Adipocyte (in vitro differentiated cells): ENCODE data around the gene CDK4.
"Not testable (repeated sequence)": the region's sequence is repeated elsewhere in the genome, so short reads cannot be mapped to it uniquely, and the experiment has no call there.

ENCODE experiments used
- DNase-seq: peaks from one replicate; pipeline ENCODE4 v3.0.0-alpha.2; 2015; ENCODE audit warnings: low read depth
- H3K27me3 ChIP-seq: replicated peaks from 2 replicates; pipeline ENCODE4 v1.7.0; 2013; ENCODE audit warnings: mild to moderate bottlenecking, low read length, moderate library complexity; ENCODE audit not compliant: control insufficient read depth, insufficient read depth
- H3K36me3 ChIP-seq: 2 replicates; pipeline ENCODE4 v1.7.0; 2013; ENCODE audit warnings: low read length, mild to moderate bottlenecking, moderate library complexity; ENCODE audit not compliant: control insufficient read depth, insufficient read depth, severe bottlenecking
- H3K4me1 ChIP-seq: 2 replicates; pipeline ENCODE4 v1.7.0; 2013; ENCODE audit warnings: mild to moderate bottlenecking, low read length, moderate library complexity; ENCODE audit not compliant: control insufficient read depth, insufficient read depth
- H3K4me3 ChIP-seq: 2 replicates; pipeline ENCODE4 v1.7.0; 2013; ENCODE audit warnings: mild to moderate bottlenecking, low read length, moderate library complexity
- H3K9ac ChIP-seq: 2 replicates; pipeline ENCODE4 v1.7.0; 2013; ENCODE audit warnings: mild to moderate bottlenecking, low read length, moderate library complexity
- H3K9me3 ChIP-seq: 2 replicates; pipeline ENCODE4 v1.7.0; 2013; ENCODE audit warnings: mild to moderate bottlenecking, low read length, moderate library complexity; ENCODE audit not compliant: control insufficient read depth

Gene CDK4

GRCh38 chr12:57719777-57720605, 32.1 kb downstream of the CDK4 start:
- peaks cover 63% of the 10 kb centered on the region for H3K36me3 ChIP-seq
- no peaks in the 10 kb centered on the region for H3K9me3 ChIP-seq
- H3K27me3 ChIP-seq = no peaks in the 10 kb centered on the region
- no peak overlapping the region for H3K4me3 ChIP-seq
- DNase-seq = no peak
- H3K9ac ChIP-seq = no peak overlapping the region
- no peaks in the 10 kb centered on the region for H3K4me1 ChIP-seq

GRCh38 chr12:57718641-57719528, 33.2 kb downstream of the CDK4 start:
- H3K4me1 ChIP-seq = no peaks in the 10 kb centered on the region
- H3K9ac ChIP-seq = no peak overlapping the region
- H3K9me3 ChIP-seq = no peaks in the 10 kb centered on the region
- no peak for DNase-seq
- H3K36me3 ChIP-seq = peaks cover 63% of the 10 kb centered on the region
- H3K4me3 ChIP-seq = no peak overlapping the region
- H3K27me3 ChIP-seq = no peaks in the 10 kb centered on the region

- H3K9me3 ChIP-seq = no peaks in the 10 kb centered on the region
- no peaks in the 10 kb centered on the region for H3K27me3 ChIP-seq
- H3K9ac ChIP-seq = no peak overlapping the region
- H3K4me1 ChIP-seq = no peaks in the 10 kb centered on the region
- peaks cover 63% of the 10 kb centered on the region for H3K36me3 ChIP-seq
- DNase-seq = no peak
- H3K4me3 ChIP-seq = no peak overlapping the region
These were observed 34.1 kb downstream of the CDK4 start for GRCh38 chr12:57717846-57718640.

- Histone ChIP-seq H3K9me3 (peaks cover 1% of the 10 kb centered on the region), H3K27me3 (no peaks in the 10 kb centered on the region), H3K9ac (no peak overlapping the region), H3K36me3 (peaks cover 67% of the 10 kb centered on the region), H3K4me1 (no peaks in the 10 kb centered on the region), H3K4me3 (no peak overlapping the region)
- DNase-seq = no peak
These were observed 35.0 kb downstream of the CDK4 start for GRCh38 chr12:57717131-57717530.

GRCh38 chr12:57716305-57716704, 35.8 kb downstream of the CDK4 start:
- Histone ChIP-seq H3K4me1 (no peaks in the 10 kb centered on the region), H3K36me3 (peaks cover 65% of the 10 kb centered on the region), H3K4me3 (no peak overlapping the region), H3K9ac (no peak overlapping the region), H3K9me3 (peaks cover 5% of the 10 kb centered on the region), H3K27me3 (no peaks in the 10 kb centered on the region)
- DNase-seq = no peak

- Histone ChIP-seq H3K9me3 (peaks cover 5% of the 10 kb centered on the region), H3K4me1 (no peaks in the 10 kb centered on the region), H3K9ac (no peak overlapping the region), H3K4me3 (no peak overlapping the region), H3K27me3 (no peaks in the 10 kb centered on the region), H3K36me3 (peaks cover 60% of the 10 kb centered on the region)
- no peak for DNase-seq
These were observed 36.3 kb downstream of the CDK4 start for GRCh38 chr12:57715786-57716185.

- not testable (repeated sequence) for H3K9ac ChIP-seq, H3K4me3 ChIP-seq, DNase-seq, H3K27me3 ChIP-seq, H3K4me1 ChIP-seq, H3K9me3 ChIP-seq
- peaks cover 54% of the 10 kb centered on the region for H3K36me3 ChIP-seq
These were observed 36.9 kb downstream of the CDK4 start for GRCh38 chr12:57715036-57715748.

GRCh38 chr12:57713209-57713608, 38.9 kb downstream of the CDK4 start:
- H3K4me3 ChIP-seq = no peak overlapping the region
- no peak for DNase-seq

GRCh38 chr12:57712701-57713100, 39.4 kb downstream of the CDK4 start:
- peaks cover 29% of the 10 kb centered on the region for H3K36me3 ChIP-seq
- H3K4me1 ChIP-seq = no peaks in the 10 kb centered on the region
- H3K9ac ChIP-seq = no peak overlapping the region
- H3K4me3 ChIP-seq = no peak overlapping the region
- peaks cover 5% of the 10 kb centered on the region for H3K9me3 ChIP-seq
- no peaks in the 10 kb centered on the region for H3K27me3 ChIP-seq
- DNase-seq = no peak

More at GRCh38 chr12:57713209-57713608, 38.9 kb downstream of the CDK4 start:
- Histone ChIP-seq H3K27me3 (no peaks in the 10 kb centered on the region), H3K36me3 (peaks cover 34% of the 10 kb centered on the region), H3K9me3 (peaks cover 5% of the 10 kb centered on the region), H3K4me1 (no peaks in the 10 kb centered on the region), H3K9ac (no peak overlapping the region)

GRCh38 chr12:57708296-57708695, 43.8 kb downstream of the CDK4 start:
- Histone ChIP-seq H3K36me3 (peaks cover 31% of the 10 kb centered on the region), H3K27me3 (no peaks in the 10 kb centered on the region), H3K9me3 (peaks cover 5% of the 10 kb centered on the region), H3K4me3 (no peak overlapping the region), H3K9ac (no peak overlapping the region), H3K4me1 (no peaks in the 10 kb centered on the region)
- DNase-seq = no peak
